Measurements from ENCODE around the gene SGCE. TPM values are rescaled to one million over a fixed set of nuclear protein-coding genes. Genes with fewer than 3 reads are reported as not detected.
"Not testable (repeated sequence)": the region's sequence is repeated elsewhere in the genome, so short reads cannot be mapped to it uniquely, and the experiment has no call there.

SGCE gene, protein sequence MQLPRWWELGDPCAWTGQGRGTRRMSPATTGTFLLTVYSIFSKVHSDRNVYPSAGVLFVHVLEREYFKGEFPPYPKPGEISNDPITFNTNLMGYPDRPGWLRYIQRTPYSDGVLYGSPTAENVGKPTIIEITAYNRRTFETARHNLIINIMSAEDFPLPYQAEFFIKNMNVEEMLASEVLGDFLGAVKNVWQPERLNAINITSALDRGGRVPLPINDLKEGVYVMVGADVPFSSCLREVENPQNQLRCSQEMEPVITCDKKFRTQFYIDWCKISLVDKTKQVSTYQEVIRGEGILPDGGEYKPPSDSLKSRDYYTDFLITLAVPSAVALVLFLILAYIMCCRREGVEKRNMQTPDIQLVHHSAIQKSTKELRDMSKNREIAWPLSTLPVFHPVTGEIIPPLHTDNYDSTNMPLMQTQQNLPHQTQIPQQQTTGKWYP
- total RNA-seq (2014; rRNA removed; shearing (Covaris generic)): 21.9 and 31.5 TPM in 2 replicates

DNA sequence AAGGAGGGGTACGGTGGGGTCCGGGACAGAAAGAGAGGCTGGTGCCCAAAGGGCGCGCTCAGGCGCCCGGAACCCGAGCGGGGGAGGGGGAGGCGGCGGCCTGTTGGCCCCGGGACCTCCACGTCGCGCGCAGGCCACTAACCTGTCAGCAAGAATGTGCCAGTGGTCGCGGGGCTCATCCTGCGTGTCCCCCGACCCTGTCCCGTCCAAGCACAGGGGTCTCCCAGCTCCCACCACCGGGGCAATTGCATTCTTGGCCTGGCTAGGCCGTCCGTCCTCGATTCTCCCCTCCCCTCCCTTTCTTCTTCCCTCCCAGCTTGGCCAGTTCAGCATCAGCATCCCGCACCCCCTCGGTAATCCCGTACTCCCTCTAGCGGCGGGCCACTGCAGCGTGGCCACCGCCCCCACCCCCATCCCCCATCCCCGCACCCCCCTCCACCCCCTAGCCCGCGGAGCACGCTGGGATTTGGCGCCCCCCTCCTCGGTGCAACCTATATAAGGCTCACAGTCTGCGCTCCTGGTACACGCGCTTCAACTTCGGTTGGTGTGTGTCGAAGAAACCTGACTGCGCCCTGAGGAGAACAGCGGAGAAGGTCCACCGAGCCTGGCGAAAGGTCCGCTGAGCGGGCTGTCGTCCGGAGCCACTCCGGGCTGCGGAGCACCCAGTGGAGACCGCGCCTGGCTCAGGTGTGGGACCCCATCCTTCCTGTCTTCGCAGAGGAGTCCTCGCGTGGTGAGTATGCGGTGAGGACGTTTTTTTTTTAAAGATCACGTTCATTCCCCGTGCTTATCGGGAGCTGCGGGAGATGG is at the start of gene SGCE:
SGCE (minus strand) TSS at position 286 of the 810 bp plus-strand sequence; CDS start at position 251, 35 bp downstream.
- peak; percentile 81 for DNase-seq (ENCODE audit: low read depth)

DNA sequence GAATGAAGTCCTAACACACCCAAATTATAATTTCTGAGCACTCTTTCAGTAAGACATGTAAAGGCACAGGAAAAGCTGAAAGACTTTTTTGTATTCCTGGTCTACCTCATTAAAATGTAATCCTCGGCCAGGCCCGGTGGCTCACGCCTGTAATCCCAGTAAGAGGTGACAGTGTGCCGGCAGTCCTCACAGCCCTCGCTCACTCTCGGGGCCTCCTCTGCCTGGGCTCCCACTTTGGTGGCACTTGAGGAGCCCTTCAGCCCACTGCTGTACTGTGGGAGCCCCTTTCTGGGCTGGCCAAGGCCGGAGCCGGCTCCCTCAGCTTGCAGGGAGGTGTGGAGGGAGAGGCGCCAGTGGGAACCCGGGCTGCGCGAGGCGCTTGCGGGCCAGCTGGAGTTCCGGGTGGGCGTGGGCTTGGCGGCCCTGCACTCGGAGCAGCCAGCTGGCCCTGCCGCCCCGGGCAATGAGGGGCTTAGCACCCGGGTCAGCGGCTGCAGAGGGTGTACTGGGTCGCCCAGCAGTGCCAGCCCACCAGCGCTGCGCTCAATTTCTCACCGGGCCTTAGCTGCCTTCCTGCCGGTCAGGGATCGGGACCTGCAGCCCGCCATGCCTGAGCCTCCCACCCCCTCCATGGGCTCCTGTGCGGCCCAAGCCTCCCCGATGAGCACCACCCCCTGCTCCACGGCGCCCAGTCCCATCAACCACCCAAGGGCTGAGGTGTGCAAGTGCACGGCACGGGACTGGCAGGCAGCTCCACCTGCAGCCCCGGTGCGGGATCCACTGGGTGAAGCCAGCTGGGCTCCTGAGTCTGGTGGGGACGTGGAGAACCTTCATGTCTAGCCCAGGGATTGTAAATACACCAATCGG is 49.5 kb upstream of the SGCE start:
- not testable (repeated sequence) for DNase-seq (ENCODE audit: low read depth)

DNA sequence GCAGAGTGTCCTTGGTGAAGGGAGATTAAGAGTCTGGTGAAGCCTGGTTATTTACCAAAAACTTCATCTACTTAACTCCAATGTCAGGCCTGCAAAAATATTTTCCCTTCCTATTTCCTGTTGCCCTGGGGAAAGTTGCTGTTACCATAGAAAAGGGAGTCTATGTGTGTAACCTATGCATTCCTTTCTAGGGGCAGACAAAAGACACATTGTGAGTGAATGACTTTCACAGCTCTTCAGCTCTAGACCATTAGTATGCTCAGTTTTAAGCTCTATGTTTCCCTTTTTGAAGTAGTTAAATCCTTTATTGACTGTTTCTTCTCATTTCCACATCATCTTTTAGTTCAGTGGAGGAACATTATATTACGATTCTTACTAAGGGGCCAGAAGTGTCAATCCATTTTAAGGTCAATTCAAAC is 45.6 kb upstream of the SGCE start:
- peak; percentile 24 for DNase-seq (ENCODE audit: low read depth)

DNA sequence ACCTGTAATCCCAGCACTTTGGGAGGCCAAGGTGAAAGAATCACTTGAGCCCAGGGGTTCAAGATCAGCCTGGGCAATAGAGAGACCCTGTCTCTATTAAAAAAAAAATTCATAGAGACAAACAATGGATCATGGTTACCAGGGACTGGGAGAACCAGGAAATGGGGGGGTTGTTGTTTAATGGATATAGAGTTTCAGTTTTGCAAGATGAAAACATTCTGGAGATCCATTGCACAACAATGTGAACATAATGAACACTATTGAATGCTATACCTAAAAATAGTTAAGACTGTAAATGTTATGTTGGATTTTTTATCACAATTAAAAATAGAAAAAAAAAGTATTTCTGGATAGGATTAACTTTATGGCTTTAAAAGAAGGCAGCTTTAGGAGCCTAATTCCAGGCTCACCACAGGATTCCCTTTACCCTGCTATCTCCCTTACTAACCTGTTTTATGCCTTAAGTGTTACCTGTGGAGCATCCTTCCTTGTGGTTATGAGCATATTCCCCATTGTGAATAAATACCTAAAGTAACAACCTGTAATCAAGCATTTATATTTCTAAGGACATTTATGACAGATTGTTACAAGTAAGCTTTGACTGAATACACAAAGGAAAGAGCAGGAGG is 45.1 kb upstream of the SGCE start:
- no peak for DNase-seq (ENCODE audit: low read depth)

DNA sequence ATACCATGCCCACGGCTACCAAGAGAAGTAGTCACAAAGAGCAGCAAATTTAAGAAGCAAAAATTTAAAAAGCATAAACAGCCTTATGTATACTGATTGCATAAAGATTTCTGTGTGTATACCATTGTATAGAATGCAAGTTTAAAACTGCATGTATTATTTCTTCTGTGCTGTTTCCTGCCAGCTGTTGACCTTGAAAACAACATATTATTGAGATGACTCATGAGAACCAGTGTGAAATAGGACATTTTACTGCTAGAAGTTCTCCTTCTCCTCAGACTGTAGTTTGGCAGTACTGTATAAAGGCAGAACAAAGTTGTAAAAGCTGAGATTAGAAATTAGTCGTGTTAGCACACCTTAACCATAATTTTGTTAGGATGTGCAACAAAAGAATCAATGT is 42.3 kb upstream of the SGCE start:
- peak; percentile 52 for DNase-seq (ENCODE audit: low read depth)

DNA sequence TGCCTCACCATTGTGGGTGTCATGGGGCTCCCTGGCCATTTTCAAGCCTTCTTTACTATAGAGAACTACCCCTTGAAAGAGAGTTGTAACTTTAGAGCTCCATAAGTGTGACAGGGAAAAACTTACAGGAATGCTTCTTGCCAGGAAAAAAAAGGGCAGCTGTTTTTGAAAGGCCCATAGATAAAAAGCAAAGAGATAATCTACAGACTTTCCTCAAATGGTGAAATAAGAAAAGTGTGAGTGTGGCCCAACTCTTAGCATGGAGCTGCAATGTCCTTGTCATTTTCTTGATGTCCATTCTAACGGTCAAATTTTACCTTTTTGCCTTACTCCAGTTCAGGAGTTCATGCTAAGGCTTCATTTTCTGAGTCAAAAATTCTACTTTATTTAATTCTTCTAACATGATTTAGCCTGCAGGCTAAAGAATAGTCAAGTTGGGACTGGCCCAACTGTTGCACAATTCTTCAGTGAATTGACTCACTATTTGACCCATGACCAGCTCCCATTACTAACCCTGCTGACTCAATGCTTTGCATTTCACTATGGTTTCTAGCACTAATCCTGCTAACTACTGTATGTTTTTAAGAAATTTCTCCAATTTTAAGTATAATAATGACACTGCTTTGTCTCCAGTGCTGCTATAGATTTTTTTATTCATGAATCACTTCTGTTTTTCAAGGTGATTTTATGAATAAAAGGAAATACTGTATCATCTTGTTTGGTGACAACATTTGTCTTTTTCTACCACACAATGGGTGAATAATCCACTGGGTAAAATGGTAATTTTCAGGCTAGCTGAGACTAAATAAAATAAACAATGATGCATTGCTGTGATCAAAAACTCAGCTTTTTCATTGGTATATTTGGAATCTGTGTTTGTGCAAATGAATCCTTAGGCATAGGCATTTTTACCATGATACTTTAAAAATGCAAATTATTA is 41.4 kb upstream of the SGCE start:
- DNase-seq (ENCODE audit: low read depth): peak; percentile 82

DNA sequence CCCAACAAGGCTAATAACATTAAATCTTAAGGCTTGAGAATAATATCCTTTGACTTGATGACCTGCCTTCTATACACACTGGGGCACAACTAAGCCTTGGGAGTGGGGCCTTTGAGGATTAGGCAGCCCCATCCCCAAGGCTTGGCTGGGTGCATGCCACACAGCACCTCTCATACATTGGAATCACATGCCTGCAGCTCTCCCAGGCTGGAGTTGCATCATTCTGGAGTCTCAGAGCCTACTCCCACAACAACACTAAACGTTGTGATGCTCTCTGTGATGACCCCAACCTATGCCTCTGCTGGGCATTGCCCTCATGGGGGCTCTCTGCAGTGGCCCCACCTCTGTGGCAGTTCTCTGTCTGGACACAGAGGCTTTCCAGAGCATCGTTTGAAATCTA is 31.9 kb upstream of the SGCE start:
- DNase-seq (ENCODE audit: low read depth): no peak

DNA sequence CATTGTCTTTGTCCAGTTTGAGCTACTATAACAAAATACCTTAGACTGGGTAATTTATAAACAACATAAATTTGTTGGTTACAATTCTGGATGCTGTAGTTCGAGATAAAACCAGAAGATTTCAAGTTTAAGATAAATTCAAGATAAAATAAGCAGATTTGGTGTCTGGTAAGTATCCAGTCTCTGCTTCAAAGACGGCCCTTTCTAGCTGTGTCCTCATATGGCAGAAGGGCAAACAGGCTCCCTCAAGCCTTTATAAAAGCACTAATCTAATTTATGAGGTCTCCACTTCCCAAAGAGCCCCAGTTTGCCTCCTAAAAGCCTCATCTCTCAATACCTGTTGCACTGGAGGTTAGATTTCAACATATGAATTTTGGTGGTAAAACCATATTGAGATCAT is 31.1 kb upstream of the SGCE start:
- DNase-seq (ENCODE audit: low read depth): no peak

DNA sequence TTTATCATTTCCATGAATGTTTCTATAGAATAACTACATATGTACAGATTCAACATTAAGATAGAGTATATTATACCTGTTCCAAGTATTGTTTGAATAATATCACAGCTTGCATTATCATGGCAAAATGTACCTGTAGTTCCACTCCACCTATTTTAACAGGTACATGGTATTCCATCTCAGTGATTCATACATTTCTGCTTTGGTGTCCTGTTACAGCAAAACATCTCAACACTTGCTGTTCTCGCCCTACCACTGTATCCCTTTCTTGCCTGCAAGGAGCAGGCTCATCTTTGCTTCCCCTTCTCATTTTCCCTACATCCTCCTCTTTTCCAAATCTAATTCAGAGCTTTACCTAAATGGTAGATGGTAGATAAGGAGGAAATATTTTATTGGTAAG is 27.1 kb upstream of the SGCE start:
- no peak for DNase-seq (ENCODE audit: low read depth)

DNA sequence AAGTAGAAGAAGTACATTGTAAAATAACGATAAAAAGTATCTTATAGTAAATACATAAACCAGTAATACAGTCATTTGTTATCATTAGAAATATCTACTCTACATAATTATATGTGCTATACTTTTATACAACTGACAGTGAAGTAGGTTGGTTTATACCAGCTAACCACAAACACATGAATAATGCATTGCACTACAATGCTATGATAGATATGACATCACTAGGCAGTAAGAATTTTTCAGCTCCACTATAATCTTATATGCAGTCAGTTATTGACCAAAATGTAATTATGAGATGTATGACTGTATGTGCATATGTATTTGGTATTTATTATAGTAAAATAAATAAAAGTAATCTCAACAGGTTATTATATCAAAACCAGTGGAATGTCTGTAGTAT is 23.4 kb upstream of the SGCE start:
- no peak for DNase-seq (ENCODE audit: low read depth)

DNA sequence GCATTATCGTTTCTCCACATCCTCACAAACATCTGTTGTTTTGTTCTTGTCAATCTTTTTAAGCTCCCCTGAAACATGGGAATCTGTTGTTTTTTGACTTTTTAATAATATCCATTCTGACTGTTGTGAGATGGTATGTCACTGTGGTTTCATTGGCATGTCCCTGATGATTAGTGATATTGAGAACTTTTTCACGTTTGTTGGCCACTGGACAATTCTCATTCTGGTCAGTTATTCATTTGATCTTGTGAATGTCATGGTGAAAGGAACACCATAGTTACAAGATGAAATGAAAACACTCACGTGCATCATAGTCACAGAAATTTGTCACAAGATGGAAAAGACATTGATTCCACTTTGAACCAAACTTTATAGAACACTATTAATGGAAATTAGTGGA is 20.5 kb upstream of the SGCE start:
- no peak for DNase-seq (ENCODE audit: low read depth)

DNA sequence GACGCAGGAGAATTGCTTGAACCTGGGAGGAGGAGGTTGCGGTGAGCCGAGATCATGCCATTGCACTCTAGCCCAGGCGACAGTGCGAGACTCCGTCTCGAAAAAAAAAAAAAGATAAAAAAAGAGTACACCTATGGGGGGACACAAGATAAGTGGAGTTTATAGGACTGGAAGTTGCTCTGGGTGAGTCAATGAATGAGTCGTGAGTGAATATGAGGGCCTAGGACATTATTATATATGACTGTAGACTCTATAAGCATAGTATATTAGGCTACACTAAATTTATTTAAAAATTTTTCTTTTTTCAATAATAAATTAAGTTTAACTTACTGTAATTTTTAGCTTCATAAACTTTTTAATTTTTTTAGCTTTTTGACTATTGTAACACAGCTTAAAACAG is 19.4 kb upstream of the SGCE start:
- no peak for DNase-seq (ENCODE audit: low read depth)

DNA sequence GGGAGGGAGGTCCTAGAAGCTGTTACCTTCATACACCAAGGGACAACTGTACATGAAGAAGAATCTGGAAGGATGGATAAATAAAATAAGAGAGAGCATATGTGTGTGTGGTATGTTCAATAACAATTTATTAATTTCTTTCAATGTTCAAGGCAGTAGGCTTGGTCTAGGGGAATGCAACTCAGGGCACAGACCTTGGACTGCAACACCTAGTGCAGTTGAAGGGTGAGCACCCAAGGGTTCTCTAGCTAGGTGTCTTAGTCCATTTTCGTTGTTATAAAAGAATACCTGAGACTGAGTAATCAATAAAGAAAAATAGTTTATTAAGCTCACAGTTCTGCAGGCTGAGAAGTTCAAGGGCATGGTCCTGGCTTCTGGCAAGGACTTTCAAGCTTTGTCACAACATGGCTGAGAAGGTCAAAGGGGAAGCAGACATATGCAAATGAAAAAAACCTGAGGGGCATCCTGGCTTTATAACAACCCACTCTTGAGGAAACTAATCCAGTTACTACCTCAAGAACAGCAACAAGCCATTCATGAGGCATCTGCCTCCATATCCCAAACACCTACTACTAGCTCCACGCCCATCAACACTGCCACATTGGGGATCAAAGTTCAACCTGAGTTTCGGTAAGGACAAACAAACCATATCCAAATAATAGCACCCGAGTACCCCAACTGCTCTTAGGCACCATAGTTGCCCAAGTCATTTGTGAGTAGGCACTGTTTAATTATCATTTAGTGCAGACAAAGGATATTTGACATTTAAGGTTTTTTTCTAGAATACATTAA is 15.7 kb upstream of the SGCE start:
- no peak for DNase-seq (ENCODE audit: low read depth)

DNA sequence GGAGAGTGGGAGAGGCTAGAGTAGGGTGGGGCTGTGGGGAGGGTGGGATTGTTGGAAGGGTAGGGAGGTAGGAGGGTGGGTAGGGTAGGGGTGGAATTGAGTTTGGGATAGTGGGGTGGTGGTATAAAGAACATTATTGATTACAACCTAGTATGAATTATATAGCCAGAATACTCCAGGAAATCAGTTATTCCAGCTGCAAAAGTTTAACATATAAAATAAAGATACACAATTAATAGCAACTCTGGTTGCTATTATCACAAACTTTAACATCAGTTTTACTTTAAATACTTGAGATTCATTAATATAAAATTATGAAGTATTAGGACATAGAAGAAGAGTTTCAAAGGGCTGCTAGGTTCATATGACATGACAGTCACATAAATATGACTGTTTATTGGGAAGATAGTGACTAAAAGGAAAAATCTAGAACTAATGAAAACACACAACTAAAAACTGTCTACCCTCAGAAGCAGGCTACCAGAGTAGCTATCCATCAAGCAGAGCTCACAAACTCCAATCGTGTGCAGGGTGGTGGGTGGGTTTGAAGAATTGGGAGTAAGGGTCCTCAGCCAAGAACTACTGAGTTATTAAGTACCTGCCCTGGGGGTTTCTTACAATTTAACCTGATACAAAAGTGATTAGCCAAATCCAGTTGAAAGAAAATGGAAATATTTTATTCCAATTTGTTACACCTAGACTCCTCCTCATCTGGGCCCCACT is 14.0 kb upstream of the SGCE start:
- DNase-seq (ENCODE audit: low read depth): no peak

DNA sequence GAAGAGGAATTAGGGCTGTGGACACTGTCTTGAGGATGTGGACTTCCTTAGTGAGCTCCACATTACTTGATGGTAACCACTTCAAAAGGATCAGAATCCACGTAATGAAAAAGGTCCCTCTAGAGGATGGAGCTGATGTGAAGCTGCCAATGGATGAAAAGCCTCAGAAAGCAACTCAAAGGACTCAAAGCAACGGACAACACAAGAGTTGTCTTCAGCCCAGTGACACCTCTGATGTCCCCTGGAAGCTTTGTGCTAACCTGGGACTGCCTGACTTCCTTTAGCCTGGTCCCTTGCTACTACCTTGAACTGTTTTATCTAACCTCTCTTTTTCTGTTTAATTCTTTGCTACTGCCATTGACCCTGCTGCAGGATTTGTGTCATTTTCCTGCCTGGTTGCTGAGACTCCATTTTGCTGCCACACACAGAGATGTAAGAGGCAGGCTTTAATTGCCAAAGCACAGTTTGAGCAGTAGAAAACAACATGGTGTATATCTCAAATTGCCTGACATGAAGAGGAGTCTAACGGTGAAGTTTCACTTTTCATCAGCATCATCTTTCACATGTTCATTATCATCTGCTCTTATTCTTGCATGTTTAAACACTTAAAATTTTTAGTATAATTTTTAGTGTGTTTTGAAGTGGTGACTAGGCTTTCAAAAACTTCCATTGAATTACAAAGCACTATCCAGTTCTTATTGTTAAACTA is 11.1 kb upstream of the SGCE start:
- no peak for DNase-seq (ENCODE audit: low read depth)

DNA sequence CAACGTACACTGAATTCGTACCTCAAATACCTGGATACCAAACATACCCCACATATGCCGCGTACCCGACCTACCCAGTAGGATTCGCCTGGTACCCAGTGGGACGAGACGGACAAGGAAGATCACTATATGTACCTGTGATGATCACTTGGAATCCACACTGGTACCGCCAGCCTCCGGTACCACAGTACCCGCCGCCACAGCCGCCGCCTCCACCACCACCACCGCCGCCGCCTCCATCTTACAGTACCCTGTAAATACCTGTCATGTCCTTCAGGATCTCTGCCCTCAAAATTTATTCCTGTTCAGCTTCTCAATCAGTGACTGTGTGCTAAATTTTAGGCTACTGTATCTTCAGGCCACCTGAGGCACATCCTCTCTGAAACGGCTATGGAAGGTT is 9.5 kb upstream of the SGCE start:
- DNase-seq (ENCODE audit: low read depth): no peak

DNA sequence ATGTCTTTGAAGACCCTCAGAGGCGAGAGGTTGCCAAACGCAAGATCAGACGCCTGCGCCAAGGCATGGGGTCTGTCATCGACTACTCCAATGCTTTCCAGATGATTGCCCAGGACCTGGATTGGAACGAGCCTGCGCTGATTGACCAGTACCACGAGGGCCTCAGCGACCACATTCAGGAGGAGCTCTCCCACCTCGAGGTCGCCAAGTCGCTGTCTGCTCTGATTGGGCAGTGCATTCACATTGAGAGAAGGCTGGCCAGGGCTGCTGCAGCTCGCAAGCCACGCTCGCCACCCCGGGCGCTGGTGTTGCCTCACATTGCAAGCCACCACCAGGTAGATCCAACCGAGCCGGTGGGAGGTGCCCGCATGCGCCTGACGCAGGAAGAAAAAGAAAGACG is 8.1 kb upstream of the SGCE start:
- DNase-seq (ENCODE audit: low read depth): no peak

DNA sequence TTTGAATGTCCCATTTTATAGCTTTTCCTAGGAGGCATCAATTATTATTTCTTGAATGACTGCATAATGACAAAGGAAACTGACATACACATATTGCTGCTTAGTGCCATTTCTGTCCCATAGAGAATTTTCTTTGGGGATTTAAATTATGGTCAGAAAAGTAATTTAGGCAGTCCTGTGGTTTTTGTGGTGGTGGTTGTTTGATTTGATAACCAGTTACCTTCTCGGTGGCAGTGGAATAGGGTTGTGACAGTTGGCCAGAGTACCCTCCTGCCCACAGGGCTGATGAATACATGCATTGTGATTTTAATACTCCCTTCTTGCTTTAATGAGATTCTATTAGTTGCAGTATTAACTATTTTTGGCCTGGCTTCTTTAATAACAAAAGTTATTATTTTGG is 6.6 kb upstream of the SGCE start:
- DNase-seq (ENCODE audit: low read depth): peak; percentile 9

Data from Daoy (cell line).